Stimulated activated CD4-positive, alpha-beta T cell treated with anti-CD3 and anti-CD28 coated beads, TNF-alpha, amount 100 ng/mL, for 48 hours (primary cell): ENCODE measurements around the gene ZFAND2A.
"Not testable (repeated sequence)": the region's sequence is repeated elsewhere in the genome, so short reads cannot be mapped to it uniquely, and the experiment has no call there.

Source experiments
- DNase-seq, 3 donors: peaks; one replicate each; pipeline ENCODE4 v3.0.0-alpha.2; 2020; ENCODE audit warnings: low read depth in 3 of 3

ZFAND2A gene

GRCh38 chr7:1151653-1152425, 8.2 kb downstream of the ZFAND2A start:
- DNase-seq, result no peak

- no peak for DNase-seq
Measured at GRCh38 chr7:1151156-1151555, 8.8 kb downstream of the ZFAND2A start.

GRCh38 chr7:1150400-1151002, 9.5 kb downstream of the ZFAND2A start:
- no peak for DNase-seq

GRCh38 chr7:1149351-1149794, 10.6 kb downstream of the ZFAND2A start:
- no peak for DNase-seq

- DNase-seq, result not testable (repeated sequence)
Measured at GRCh38 chr7:1147873-1148272, 12.1 kb downstream of the ZFAND2A start.

DNA sequence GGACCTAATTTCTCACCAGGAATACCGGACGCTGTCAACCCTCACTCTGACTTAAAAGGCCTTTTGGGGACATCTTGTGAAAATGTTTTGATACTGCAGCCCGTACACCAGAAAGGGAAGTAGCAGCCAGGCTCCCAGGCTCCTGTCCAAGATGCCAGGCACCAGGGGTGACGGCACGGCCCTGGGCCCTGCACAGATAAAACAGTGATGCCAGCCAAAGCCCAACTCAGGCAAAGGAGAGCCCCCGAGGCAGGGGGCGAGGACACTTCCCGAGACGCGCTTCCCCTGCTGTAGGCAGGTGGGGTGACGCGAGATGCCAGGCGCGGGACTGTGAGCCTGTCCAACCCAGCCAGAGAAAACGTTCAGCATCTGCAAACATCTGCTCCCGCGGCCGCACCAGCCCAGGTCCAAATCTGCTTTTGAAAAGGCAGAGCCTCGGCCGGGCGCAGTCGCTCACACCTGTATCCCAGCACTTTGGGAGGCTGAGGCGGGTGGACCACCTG, 15.7 kb downstream of the ZFAND2A start:
- DNase-seq, result no peak

GRCh38 chr7:1143031-1143430, 17.0 kb downstream of the ZFAND2A start:
- DNase-seq, result not testable (repeated sequence)

DNA sequence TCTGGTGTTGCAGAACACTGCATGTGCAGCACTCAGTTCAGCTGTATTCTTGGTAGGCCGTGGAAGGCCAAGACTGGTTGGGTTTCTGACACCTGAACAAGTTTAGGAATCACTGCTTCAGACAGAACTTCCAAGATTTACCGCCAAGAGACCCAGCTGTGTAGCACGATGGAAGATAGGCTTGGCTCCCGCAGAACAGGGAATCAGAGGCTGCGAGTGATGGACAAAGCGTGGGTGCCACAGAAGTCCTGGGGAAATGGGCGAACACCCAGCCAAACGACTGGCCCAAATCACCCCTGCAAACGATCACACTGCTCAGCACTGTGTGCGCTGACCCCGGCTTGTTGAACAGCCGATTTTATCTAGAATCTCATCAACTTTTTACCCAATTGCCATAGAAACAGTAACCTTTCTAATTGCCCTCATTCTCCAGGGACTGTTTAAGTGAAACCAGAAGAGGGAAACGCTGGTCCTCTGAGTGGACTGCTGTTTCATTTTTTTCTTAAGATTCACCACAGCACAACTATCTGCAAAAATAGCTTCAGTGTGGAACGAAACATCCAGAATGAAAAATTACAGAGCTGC, 17.9 kb downstream of the ZFAND2A start:
- no peak for DNase-seq

GRCh38 chr7:1141651-1142050, 18.3 kb downstream of the ZFAND2A start:
- DNase-seq, result no peak

GRCh38 chr7:1140476-1141104, 19.4 kb downstream of the ZFAND2A start:
- DNase-seq, result no peak

DNA sequence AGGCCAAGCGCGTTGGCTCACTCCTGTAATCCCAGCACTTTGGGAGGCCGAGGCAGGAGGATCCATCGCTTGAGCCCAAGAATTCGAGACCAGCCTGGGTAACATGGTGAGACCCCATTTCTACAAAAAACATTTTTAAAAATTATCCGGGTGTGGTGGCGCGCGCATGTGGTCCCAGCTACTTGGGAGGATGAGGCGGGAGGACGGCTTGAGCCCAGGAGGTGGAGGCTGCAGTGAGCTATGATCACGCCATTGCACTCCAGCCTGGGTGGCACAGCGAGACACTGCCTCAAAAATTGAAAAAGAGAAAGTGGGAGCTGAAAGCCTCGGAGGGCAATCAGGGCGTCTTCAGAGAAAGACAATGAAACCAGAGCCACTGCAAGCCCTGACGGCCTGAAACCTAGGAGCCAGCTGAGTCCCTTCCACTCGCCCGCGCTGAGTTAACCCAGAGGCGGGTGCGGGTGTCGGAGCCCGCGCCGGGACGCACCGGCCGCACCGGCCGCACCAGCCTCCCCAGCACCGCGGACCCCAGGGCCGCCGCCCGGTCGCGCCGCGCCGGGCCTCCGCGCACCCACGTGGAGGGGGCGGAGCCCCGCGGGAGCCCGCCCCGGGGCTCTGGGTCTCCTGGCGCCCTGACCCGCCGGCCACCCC, 22.4 kb downstream of the ZFAND2A start:
- no peak for DNase-seq

DNA sequence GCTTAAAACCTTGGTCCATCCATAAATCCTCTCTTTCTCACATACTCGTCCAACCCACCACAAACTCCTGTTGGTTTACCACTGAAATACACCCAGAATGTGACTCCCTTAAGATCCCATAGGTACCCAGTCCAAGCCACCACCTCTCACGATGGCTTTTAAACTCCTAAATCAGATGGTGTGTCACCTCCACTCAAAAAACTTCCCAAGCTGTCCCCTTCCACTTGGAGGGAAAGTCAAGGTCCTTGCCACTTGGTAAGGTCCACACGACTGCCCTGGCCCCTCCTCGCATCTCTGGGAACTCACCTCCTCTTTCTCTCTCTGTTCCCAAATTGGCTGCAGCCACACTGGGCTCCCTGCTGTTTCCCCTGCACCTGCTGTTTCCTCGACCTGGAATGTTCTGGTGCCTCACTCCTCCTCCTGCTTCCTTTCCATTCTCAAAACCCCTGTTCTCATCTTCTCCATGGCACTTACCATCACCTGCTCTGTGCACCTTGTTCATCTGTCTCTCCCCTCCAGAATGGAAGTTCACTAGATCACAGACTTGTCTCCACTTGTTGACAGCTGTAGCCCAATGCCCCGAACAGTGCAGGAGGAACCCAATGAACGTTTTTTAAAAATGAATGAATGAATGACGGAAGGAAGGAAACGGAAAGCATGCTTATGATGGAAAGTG, 23.0 kb downstream of the ZFAND2A start:
- no peak for DNase-seq

- no peak for DNase-seq
Measured at GRCh38 chr7:1134951-1135350, 25.0 kb downstream of the ZFAND2A start.

DNA sequence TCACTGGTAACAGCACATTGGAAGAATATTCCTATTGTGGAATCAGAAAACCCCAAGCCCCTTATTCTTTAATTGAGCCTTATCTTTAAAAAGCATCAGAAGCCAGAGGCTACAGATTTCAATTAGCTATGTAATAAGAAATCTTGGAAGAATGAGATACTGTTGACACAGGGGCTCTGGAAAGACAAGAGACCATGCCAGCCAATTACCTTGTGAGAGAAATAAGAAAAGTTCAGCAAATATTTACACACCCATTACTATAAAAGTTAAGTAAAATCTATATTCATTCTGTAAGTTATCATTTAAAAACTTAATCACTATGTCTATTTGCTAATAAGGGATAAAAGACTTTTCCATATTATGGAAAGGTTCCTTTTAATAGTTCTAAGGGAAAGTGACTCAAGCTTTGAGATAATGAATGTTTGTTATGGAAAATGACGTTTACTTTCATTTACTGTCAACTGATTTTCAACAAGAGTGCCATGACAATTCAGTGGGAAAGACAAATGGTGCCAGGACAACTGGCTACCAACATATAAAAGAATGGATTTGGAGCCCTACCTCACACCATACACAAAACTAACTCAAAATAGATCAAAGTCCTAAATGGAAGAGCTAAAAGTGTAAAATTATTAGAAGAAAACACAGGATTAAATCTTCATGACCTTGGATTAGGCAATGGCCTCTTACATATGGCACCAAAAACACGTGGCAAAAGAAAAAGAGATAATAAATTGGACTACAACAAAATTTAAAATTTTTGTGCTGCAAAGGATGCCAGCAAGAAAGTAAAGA, 28.3 kb downstream of the ZFAND2A start:
- DNase-seq, result no peak

DNA sequence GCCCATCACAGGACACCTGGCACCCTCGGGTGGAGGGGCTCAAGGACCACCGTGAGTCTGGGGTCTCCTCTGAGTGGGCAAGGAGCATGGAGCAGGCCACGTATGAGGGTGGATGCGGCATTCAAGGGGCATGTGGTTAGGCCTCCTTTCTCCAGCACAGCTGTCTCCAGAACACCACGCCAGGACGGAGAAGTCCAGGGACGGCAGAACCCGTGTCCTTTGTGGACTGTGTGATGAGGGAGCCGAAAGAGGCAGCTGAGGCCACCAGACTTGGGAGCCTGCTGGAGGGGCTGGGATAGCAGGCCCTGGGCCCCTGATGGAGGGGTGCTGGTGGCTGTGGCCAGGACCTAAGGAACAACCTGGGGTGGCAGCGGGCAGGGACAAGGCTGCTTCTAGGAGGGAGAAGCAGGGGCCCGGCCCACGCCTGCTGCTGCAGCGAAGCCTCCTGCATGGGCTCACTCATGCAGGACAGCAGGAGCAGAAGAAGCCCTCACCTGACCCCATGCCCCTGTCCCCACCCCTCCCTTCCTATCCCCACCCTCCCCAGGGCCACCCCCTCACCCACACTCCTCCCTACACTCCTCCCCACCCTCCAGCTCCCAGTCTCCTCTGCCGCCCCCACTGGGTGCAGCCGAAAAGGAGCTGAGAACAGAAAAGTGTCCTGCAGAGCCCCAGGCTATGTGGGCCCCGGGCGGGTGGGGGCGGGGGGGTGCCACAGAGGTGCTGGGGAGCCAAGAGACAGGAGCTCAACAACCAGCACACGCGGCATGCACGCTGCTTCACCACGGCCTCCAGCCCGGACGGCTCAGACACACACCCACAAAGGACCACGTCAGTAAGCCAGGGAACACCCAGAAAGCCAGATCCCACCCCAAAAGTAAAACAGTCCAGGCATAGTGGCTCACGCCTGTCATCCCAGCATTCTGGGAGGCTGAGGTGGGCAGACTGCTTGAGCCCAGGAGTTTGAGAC, 29.7 kb downstream of the ZFAND2A start:
- no peak for DNase-seq

DNA sequence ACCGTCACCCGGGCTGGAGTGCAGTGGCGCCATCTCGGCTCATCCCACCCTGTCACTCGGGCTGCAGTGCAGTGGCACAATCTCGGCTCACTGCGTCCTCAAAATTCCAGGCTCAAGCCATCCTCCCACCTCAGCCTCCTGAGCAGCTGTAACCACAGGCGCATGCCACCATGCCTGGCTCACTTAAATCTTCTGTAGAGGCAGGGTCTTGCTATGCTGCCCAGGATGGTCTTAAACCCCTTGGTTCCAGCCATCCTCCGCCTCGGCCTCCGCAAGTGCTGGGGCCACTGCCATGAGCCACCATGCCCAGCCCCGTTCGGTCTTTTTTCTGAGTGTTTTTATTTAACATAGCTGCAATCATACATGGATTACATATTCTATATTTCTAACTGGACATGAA, 30.6 kb downstream of the ZFAND2A start:
- no peak for DNase-seq

GRCh38 chr7:1127001-1127400, 33.0 kb downstream of the ZFAND2A start:
- no peak for DNase-seq

GRCh38 chr7:1125603-1125969, 34.4 kb downstream of the ZFAND2A start:
- DNase-seq, result no peak

DNA sequence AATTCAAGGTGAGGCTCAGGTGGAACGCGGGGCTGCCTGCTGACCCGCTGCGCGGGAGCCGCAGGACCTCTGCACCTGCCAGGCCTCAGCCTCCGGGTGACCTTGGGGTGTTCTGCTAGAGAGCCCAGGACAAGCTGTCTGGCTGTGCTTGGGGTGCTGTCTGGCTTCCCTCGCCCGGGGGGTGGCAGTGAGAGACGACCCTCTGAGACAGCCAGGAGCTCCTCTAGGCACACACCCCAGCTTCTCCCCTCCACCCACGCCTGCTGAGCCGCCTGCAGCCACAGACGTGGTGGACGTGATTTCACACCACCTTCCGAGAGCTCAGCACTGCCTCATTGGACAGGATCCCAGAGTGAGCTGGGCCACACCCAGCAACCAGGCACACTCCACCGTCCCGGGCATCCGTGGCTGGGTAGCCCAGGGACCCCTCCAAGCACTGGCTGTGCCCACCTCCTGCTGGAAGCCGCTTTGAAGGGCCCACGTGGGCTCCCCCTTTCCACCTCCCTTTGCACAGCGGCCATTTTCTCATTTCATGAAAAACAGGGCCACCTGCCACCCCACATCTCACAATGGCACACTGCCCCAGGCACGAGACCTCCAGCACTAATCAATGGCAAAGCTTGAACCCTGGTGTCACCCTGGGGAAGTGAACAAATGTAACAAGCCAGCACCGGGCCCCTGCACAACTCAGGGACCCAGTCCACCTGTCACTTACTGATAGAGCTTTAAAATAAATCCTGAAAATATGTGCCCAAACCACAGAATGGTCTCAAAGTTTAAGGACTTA, 35.0 kb downstream of the ZFAND2A start:
- no peak for DNase-seq
